Inflammatory macrophage treated with lipopolysaccharide for 4 hours (primary cell): Measurements from ENCODE around the gene DCAF8L2.
"Not testable (repeated sequence)": the region's sequence is repeated elsewhere in the genome, so short reads cannot be mapped to it uniquely, and the experiment has no call there.

Source experiments
- DNase-seq: peaks from one replicate; pipeline ENCODE4 v3.0.0-alpha.2; 2020

DCAF8L2 gene

GRCh38 chrX:27680726-27681125 lies 90.6 kb downstream of the DCAF8L2 start:
- DNase-seq: no peak

- DNase-seq: peak; percentile 2
Observed at GRCh38 chrX:27683566-27684208, 93.5 kb downstream of the DCAF8L2 start.

DNA sequence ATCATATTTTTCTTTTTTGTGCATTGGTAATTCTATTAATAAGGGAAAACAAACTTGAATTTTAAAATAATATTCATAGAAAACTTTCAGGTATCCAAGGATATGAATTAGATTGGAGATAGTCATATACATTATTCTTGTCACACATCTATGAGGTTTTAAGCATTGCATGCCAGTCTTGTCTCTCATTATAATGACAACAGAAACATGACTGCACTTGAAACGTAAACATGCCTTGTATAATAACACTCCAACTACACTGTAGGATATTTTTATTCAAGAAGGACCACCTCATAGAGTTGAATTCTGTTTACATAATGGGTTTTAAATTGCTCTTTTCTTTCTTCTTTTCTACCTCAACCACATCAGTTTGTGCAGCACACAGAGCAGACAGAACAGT lies 104.5 kb downstream of the DCAF8L2 start:
- DNase-seq: no peak

- DNase-seq: no peak
Observed at GRCh38 chrX:27706526-27706925, 116.4 kb downstream of the DCAF8L2 start.

DNA sequence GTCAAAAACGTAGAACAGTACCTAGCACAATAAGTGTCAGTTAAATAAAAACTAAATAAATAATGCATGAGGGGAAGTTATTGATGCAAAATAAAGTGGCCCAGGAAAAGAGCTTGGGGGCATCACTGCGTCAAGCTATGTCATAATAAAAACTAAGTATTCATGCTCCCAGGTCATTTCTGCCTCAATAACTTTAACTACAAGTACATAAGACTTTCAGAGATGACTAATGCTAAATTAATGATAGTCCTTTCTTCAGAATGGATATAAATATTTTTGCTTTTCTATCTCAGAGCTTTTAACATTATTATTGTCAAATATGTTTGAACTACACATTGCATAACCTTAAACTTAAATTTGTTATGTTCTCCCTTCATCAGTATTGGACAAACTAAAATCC lies 125.5 kb downstream of the DCAF8L2 start:
- no peak for DNase-seq

DNA sequence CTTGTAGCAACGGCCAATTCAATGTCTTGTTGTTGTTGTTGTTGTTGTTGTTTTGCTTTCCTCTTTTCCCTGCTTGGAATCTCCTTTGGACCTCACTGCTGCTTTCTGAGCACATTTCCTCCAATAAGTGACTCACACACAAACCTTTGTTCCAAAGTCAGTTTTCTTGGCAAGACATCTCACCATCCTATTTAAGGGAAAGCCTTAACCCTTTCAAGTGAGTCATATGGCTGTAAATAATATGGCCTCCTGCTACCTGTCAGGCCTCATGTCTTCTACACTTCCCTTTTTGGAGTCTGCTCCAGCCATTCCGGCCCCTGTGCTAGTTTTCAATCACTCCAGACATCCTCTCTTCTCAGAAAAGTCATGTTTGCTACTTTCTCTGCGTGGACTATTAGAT lies 138.1 kb downstream of the DCAF8L2 start:
- no peak for DNase-seq

- DNase-seq: no peak
Observed at GRCh38 chrX:27731962-27732361, 141.8 kb downstream of the DCAF8L2 start.

GRCh38 chrX:27735914-27736313 lies 145.8 kb downstream of the DCAF8L2 start:
- DNase-seq: no peak

- DNase-seq: no peak
Observed at GRCh38 chrX:27740933-27741332, 150.8 kb downstream of the DCAF8L2 start.

- DNase-seq: not testable (repeated sequence)
Observed at GRCh38 chrX:27743521-27743920, 153.4 kb downstream of the DCAF8L2 start.

DNA sequence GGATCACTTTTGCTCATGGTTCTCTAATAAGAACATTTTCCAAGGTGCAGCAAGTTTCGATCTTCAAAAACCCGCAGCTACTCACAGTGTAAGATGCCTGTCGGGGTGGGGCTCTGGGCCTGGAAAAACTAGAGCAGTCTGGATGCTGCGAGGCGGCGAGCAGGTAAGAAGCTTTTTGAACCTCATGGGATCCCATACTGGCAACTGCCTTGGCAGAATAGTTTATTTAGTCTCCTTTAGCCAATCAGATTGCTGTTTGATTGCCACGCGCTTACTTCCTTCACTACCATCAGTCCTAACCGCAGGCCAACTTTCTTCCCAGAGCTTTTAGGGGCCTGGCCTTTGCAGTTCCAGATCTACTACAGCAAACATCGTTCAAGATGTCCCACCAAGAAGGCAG lies 156.4 kb downstream of the DCAF8L2 start:
- no peak for DNase-seq

DNA sequence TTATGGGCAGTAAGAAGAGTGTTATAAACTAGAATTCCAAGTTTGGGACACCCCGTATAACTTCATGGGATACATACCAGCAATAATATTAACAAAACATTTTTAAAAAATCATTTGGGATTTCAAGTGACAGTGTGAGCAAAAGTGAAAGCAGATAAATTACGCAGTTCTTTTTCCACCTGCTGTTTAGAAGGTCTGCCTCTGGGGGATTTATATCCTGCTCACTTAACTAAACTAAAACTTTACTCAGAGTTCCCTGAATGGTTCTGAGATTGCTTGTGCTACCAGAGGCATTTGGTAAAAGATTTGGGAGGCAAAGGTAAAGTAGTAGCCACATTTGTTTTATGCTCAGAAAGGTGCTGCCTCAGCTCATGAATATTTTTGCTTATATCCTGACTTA lies 160.2 kb downstream of the DCAF8L2 start:
- DNase-seq: not testable (repeated sequence)

DNA sequence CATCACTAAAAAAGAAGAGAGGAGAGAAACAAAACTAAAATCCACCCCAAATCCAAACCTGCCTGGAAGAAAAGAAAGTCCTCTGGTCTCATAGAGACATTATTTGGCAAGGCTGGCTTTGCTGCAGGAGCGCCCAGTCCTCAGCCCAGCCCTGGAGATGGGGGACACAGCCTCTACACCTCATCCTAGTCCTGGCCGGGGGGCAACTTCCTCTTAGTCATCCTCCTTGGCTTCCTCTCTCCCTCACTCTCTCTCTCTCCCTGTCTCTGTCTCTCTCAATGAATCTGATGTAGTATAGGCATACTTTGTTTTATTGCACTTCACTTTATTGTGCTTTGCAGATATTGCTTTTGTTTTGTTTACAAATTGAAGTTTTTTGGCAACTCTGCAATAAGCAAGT lies 161.8 kb downstream of the DCAF8L2 start:
- DNase-seq: no peak

- no peak for DNase-seq
Observed at GRCh38 chrX:27765718-27766117, 175.6 kb downstream of the DCAF8L2 start.

DNA sequence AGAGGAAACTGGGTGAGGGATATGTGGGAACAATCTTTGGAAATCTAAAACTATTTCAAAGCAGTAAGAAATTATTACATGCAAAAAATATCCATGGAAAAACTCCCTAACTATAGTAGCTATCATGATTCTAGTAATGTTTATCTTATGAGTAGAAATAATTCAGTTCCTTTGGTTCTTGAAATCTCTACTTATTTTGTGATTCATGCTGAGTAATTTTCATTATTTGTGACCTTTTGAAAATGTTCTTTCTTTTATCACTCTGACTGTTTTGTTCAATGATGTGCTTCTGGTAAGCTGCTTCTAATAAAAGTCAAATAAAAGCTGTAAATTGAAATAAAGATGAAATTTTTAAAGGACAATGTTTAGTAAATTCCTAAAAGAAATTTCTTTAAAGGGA lies 177.2 kb downstream of the DCAF8L2 start:
- DNase-seq: no peak

DNA sequence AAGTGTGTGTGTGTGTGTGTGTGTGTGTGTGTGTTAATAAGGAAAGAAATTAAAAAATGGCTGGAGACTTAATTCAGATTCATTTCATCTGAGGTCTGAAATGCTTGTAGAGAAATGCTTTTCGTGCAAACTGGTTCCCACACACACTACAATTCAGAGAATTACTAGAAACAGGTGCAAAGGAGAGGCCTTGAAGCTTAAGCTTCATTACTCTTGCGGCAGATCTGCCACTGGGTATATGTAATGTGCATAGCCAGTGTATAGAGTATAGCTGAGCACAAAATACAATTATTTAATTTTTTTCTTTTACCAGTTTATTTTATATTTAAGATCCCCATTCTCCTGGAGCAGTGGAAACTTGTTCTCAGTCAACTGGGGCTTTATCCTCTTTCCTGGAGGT lies 185.8 kb downstream of the DCAF8L2 start:
- no peak for DNase-seq

GRCh38 chrX:27796640-27797257 lies 206.6 kb downstream of the DCAF8L2 start:
- DNase-seq: no peak

GRCh38 chrX:27797575-27797974 lies 207.4 kb downstream of the DCAF8L2 start:
- no peak for DNase-seq
